Naive thymus-derived CD4-positive, alpha-beta T cell (primary cell): ENCODE data around the gene DEFB131A. TPM values are rescaled to one million over a fixed set of nuclear protein-coding genes. Genes with fewer than 3 reads are reported as not detected.
"Not testable (repeated sequence)": the region's sequence is repeated elsewhere in the genome, so short reads cannot be mapped to it uniquely, and the experiment has no call there.

Source experiments
- ATAC-seq: fragments of 150-1000 bp; cut with Tn5 transposase; 2 replicates; pipeline ENCODE4 v1.10.0; 2021; ENCODE audit warnings: mild to moderate bottlenecking, moderate library complexity
- CTCF ChIA-PET: fragments of 350-600 bp; sonication (Branson Sonifier 250); formaldehyde crosslinking; loops from one replicate; lab custom pipeline; 2021; ENCODE audit warnings: antibody characterized with exemption; lab: Charles Lee
- POLR2A ChIA-PET: fragments of 350-600 bp; sonication (Branson Sonifier 250); formaldehyde crosslinking; loops from one replicate; lab custom pipeline; 2021; ENCODE audit warnings: antibody characterized with exemption, inconsistent platforms; lab: Charles Lee
- DNase-seq, 9 donors: peaks; one replicate each; pipeline versions ENCODE4 v3.0.0 to v3.0.0-alpha.2; 2020 to 2022; ENCODE audit warnings: mixed read lengths in 1 of 9
- H3K27ac ChIP-seq: one replicate; pipeline ENCODE4 v1.7.0; 2013; ENCODE audit warnings: mild to moderate bottlenecking, low read depth, low read length, moderate library complexity
- H3K27me3 ChIP-seq, 2 donors: one replicate each; pipeline ENCODE4 v1.7.0; 2013; ENCODE audit warnings: low read length in 2 of 2, mild to moderate bottlenecking in 2 of 2, moderate library complexity in 2 of 2; ENCODE audit not compliant: control insufficient read depth in 2 of 2, insufficient read depth in 2 of 2
- H3K36me3 ChIP-seq, 3 experiments: 1 replicate in 2 of 3; 2 replicates in 1 of 3; pipeline ENCODE4 v1.7.0; 2013; ENCODE audit warnings: low read length in 3 of 3, mild to moderate bottlenecking in 3 of 3, moderate library complexity in 1 of 3; ENCODE audit not compliant: insufficient read depth in 3 of 3, control insufficient read depth in 2 of 3
- H3K4me1 ChIP-seq, 2 donors: one replicate each; pipeline ENCODE4 v1.7.0; 2013; ENCODE audit warnings: low read length in 2 of 2, mild to moderate bottlenecking in 2 of 2, moderate library complexity in 1 of 2; ENCODE audit not compliant: control insufficient read depth in 2 of 2, insufficient read depth in 2 of 2
- H3K4me3 ChIP-seq: 2 replicates; pipeline ENCODE4 v1.7.0; 2013; ENCODE audit warnings: mild to moderate bottlenecking, low read length
- H3K9me3 ChIP-seq, 3 experiments: 1 replicate in 2 of 3; 2 replicates in 1 of 3; pipeline ENCODE4 v1.7.0; 2013; ENCODE audit warnings: low read length in 3 of 3; ENCODE audit not compliant: control insufficient read depth in 2 of 3
- H3K27ac Mint-ChIP-seq, 9 donors: one replicate each; pipeline ENCODE4 v1.8.0; 2020 to 2022; ENCODE audit warnings: mixed read lengths in 9 of 9, mild to moderate bottlenecking in 8 of 9, moderate library complexity in 5 of 9, inconsistent platforms in 2 of 9
- H3K27me3 Mint-ChIP-seq, 5 donors: one replicate each; pipeline ENCODE4 v1.8.0; 2021 to 2022; ENCODE audit warnings: mixed read lengths in 5 of 5, mild to moderate bottlenecking in 1 of 5
- H3K36me3 Mint-ChIP-seq, 5 donors: one replicate each; pipeline ENCODE4 v1.8.0; 2020 to 2022; ENCODE audit warnings: mixed read lengths in 5 of 5, mild to moderate bottlenecking in 3 of 5, inconsistent platforms in 1 of 5
- H3K4me1 Mint-ChIP-seq, 7 donors: one replicate each; pipeline ENCODE4 v1.8.0; 2020 to 2022; ENCODE audit warnings: mixed read lengths in 7 of 7, mild to moderate bottlenecking in 3 of 7, inconsistent platforms in 1 of 7
- H3K4me3 Mint-ChIP-seq, 10 donors: one replicate each; pipeline ENCODE4 v1.8.0; 2020 to 2022; ENCODE audit warnings: mild to moderate bottlenecking in 10 of 10, mixed read lengths in 10 of 10, moderate library complexity in 6 of 10, inconsistent platforms in 2 of 10
- H3K9me3 Mint-ChIP-seq, 11 donors: one replicate each; pipeline ENCODE4 v1.8.0; 2020 to 2022; ENCODE audit warnings: mixed read lengths in 11 of 11, mild to moderate bottlenecking in 4 of 11, inconsistent platforms in 1 of 11, moderate library complexity in 1 of 11
- intact Hi-C, 2 donors: fragments of 100-400 bp; cut with micrococcal nuclease; formaldehyde crosslinking; loops; one replicate each; pipeline ENCODE4 v1.15.1; 2023
- polyA plus RNA-seq, 2 donors: library from polyadenylated mRNA; unstranded; fragments of 300-500 nt; fragmentation: Illumina TruSeq; gene quantifications; one replicate each; pipeline ENCODE4 v1.2.3, GENCODE V29; 2021
- total RNA-seq, 6 experiments: library from RNA in 5 of 6; stranded (reverse) in 5 of 6; gene quantifications; 1 replicate in 5 of 6; 2 replicates in 1 of 6; pipeline ENCODE4 v1.2.3 and lab custom pipeline; 2021 to 2026

Gene DEFB131A
- total and polyA plus RNA-seq, 7 experiments from 2014 or later = not detected

- POLR2A ChIA-PET, H3K4me1 ChIP-seq, H3K9me3 Mint-ChIP-seq, H3K27ac ChIP-seq, DNase-seq, CTCF ChIA-PET, H3K27me3 ChIP-seq, ATAC-seq, H3K36me3 ChIP-seq, H3K36me3 Mint-ChIP-seq, H3K4me3 ChIP-seq, H3K4me1 Mint-ChIP-seq, H3K27ac Mint-ChIP-seq, intact Hi-C loops, H3K4me3 Mint-ChIP-seq, H3K9me3 ChIP-seq: not testable (repeated sequence)
- H3K27me3 Mint-ChIP-seq = peaks cover 4 to 27% (median 12%) of the 10 kb centered on the region in 5 donors
Measured at GRCh38 chr4:9499974-9500487, 55.8 kb downstream of the DEFB131A start.

Other genes with a start within 250 kb of the DEFB131A start
- not detected for gene USP17L10, start 233.8 kb upstream of the DEFB131A start, total RNA-seq
- not detected for gene USP17L10, start 233.8 kb upstream of the DEFB131A start, polyA plus RNA-seq
- not detected for gene USP17L11, start 229.0 kb upstream of the DEFB131A start, total RNA-seq
- gene USP17L11, start 229.0 kb upstream of the DEFB131A start, polyA plus RNA-seq = not detected
- not detected for gene USP17L12, start 224.3 kb upstream of the DEFB131A start, total RNA-seq
- not detected for gene USP17L12, start 224.3 kb upstream of the DEFB131A start, polyA plus RNA-seq
- gene USP17L13, start 219.5 kb upstream of the DEFB131A start, total RNA-seq = not detected
- gene USP17L13, start 219.5 kb upstream of the DEFB131A start, polyA plus RNA-seq = not detected
- not detected for gene USP17L15, start 210.0 kb upstream of the DEFB131A start, total RNA-seq
- not detected for gene USP17L15, start 210.0 kb upstream of the DEFB131A start, polyA plus RNA-seq
- not detected for gene USP17L17, start 200.5 kb upstream of the DEFB131A start, total RNA-seq
- not detected for gene USP17L17, start 200.5 kb upstream of the DEFB131A start, polyA plus RNA-seq
- gene USP17L18, start 195.8 kb upstream of the DEFB131A start, total RNA-seq = not detected
- not detected for gene USP17L18, start 195.8 kb upstream of the DEFB131A start, polyA plus RNA-seq
- not detected for gene USP17L19, start 191.0 kb upstream of the DEFB131A start, total RNA-seq
- gene USP17L19, start 191.0 kb upstream of the DEFB131A start, polyA plus RNA-seq = not detected
- not detected for gene USP17L20, start 186.3 kb upstream of the DEFB131A start, total RNA-seq
- gene USP17L20, start 186.3 kb upstream of the DEFB131A start, polyA plus RNA-seq = not detected
- gene USP17L21, start 181.5 kb upstream of the DEFB131A start, total RNA-seq = not detected
- not detected for gene USP17L21, start 181.5 kb upstream of the DEFB131A start, polyA plus RNA-seq
- gene USP17L22, start 176.8 kb upstream of the DEFB131A start, total RNA-seq = not detected
- not detected for gene USP17L22, start 176.8 kb upstream of the DEFB131A start, polyA plus RNA-seq
- not detected for gene USP17L24, start 119.2 kb upstream of the DEFB131A start, total RNA-seq
- not detected for gene USP17L24, start 119.2 kb upstream of the DEFB131A start, polyA plus RNA-seq
- gene USP17L25, start 114.5 kb upstream of the DEFB131A start, total RNA-seq = not detected
- gene USP17L25, start 114.5 kb upstream of the DEFB131A start, polyA plus RNA-seq = not detected
- not detected for gene USP17L26, start 109.8 kb upstream of the DEFB131A start, total RNA-seq
- gene USP17L26, start 109.8 kb upstream of the DEFB131A start, polyA plus RNA-seq = not detected
- not detected for gene USP17L5, start 105.0 kb upstream of the DEFB131A start, total RNA-seq
- gene USP17L5, start 105.0 kb upstream of the DEFB131A start, polyA plus RNA-seq = not detected
- not detected for gene USP17L27, start 100.3 kb upstream of the DEFB131A start, total RNA-seq
- not detected for gene USP17L27, start 100.3 kb upstream of the DEFB131A start, polyA plus RNA-seq
- gene USP17L28, start 95.5 kb upstream of the DEFB131A start, total RNA-seq = not detected
- not detected for gene USP17L28, start 95.5 kb upstream of the DEFB131A start, polyA plus RNA-seq
- gene USP17L29, start 90.8 kb upstream of the DEFB131A start, total RNA-seq = not detected
- not detected for gene USP17L29, start 90.8 kb upstream of the DEFB131A start, polyA plus RNA-seq
- gene USP17L30, start 81.3 kb upstream of the DEFB131A start, total RNA-seq = not detected
- gene USP17L30, start 81.3 kb upstream of the DEFB131A start, polyA plus RNA-seq = not detected